B cell (primary cell): Measurements from ENCODE around the gene SLC9A3. TPM values are rescaled to one million over a fixed set of nuclear protein-coding genes. Genes with fewer than 3 reads are reported as not detected.

Experiments
- ATAC-seq: fragments of 200-7000 bp; cut with Tn5 transposase; one replicate; pipeline ENCODE4 v1.10.0; 2021; ENCODE audit warnings: low read depth, mild to moderate bottlenecking, moderate number of reproducible peaks, moderate library complexity
- CTCF ChIA-PET: fragments of 350-600 bp; sonication (Branson Sonifier 250); formaldehyde crosslinking; loops from one replicate; lab custom pipeline; 2021; ENCODE audit warnings: antibody characterized with exemption, inconsistent platforms; lab: Charles Lee
- POLR2A ChIA-PET: fragments of 350-600 bp; sonication (Branson Sonifier 250); formaldehyde crosslinking; loops from one replicate; lab custom pipeline; 2021; ENCODE audit warnings: antibody characterized with exemption; lab: Charles Lee
- DNase-seq: peaks from one replicate; pipeline ENCODE4 v3.0.0; 2013
- H2AFZ ChIP-seq: 2 replicates; pipeline ENCODE4 v1.6.1; 2012; ENCODE audit warnings: mild to moderate bottlenecking, low read depth, low read length; ENCODE audit not compliant: insufficient read depth, poor library complexity, severe bottlenecking
- H3K27ac ChIP-seq, 2 donors: 1 replicate in 1 of 2; 2 replicates in 1 of 2; pipeline ENCODE4 v1.5.1; 2012 to 2013; ENCODE audit warnings: low read length in 2 of 2, mild to moderate bottlenecking in 2 of 2, moderate library complexity in 1 of 2
- H3K27me3 ChIP-seq, 4 experiments: fragments of 200-600 bp in 1 of 4; sonication (generic) in 1 of 4; replicated peaks in 1 of 4; 1 replicate in 2 of 4; 2 replicates in 2 of 4; pipeline versions ENCODE4 v1.6.1 to v1.7.0; 2013 to 2016; ENCODE audit warnings: low read length in 3 of 4, mild to moderate bottlenecking in 2 of 4, mixed read lengths in 1 of 4, moderate library complexity in 1 of 4; ENCODE audit not compliant: insufficient read depth in 4 of 4, control insufficient read depth in 3 of 4; ENCODE audit errors: control extremely low read depth in 1 of 4
- H3K36me3 ChIP-seq, 2 experiments: replicated peaks in 1 of 2; 1 replicate in 1 of 2; 2 replicates in 1 of 2; pipeline versions ENCODE4 v1.6.1 to v1.7.1; 2013; ENCODE audit warnings: low read length in 1 of 2; ENCODE audit not compliant: insufficient read depth in 2 of 2, control insufficient read depth in 1 of 2; ENCODE audit errors: control extremely low read depth in 1 of 2, extremely low read depth in 1 of 2
- H3K4me1 ChIP-seq, 2 donors: fragments of 200-600 bp in 1 of 2; sonication (generic) in 1 of 2; 1 replicate in 1 of 2; 2 replicates in 1 of 2; pipeline versions ENCODE4 v1.5.1 to v1.6.1; 2013 to 2017; ENCODE audit warnings: low read length in 2 of 2; ENCODE audit not compliant: control insufficient read depth in 2 of 2, insufficient read depth in 2 of 2
- H3K4me2 ChIP-seq: replicated peaks from 2 replicates; pipeline ENCODE3; 2012; ENCODE audit warnings: mild to moderate bottlenecking, low read depth, low read length; ENCODE audit not compliant: poor library complexity, severe bottlenecking
- H3K4me3 ChIP-seq, 5 experiments: fragments of 200-600 bp in 1 of 5; sonication (generic) in 1 of 5; 1 replicate in 3 of 5; 2 replicates in 2 of 5; pipeline versions ENCODE4 v1.5.1 to v1.7.0; 2011 to 2016; ENCODE audit warnings: low read length in 4 of 5, mild to moderate bottlenecking in 4 of 5, low read depth in 2 of 5, control low read depth in 1 of 5, moderate library complexity in 1 of 5; ENCODE audit not compliant: insufficient read depth in 1 of 5; ENCODE audit errors: control extremely low read depth in 1 of 5, extremely low read depth in 1 of 5
- H3K79me2 ChIP-seq: fragments of 200-600 bp; sonication (generic); one replicate; pipeline ENCODE4 v1.6.0; 2016; ENCODE audit warnings: low read length; ENCODE audit not compliant: control insufficient read depth, insufficient read depth
- H3K9ac ChIP-seq: fragments of 200-600 bp; sonication (generic); 2 replicates; pipeline ENCODE4 v1.6.1; 2017; ENCODE audit warnings: mild to moderate bottlenecking, low read length, moderate library complexity
- H3K9me3 ChIP-seq, 3 donors: one replicate each; pipeline versions ENCODE4 v1.6.1 to v1.7.1; 2013; ENCODE audit warnings: low read length in 2 of 3; ENCODE audit not compliant: control insufficient read depth in 2 of 3, insufficient read depth in 1 of 3; ENCODE audit errors: control extremely low read depth in 1 of 3
- H4K20me1 ChIP-seq: 2 replicates; pipeline ENCODE4 v1.6.0; 2012; ENCODE audit warnings: mild to moderate bottlenecking, low read length; ENCODE audit not compliant: insufficient read depth, control insufficient read depth, poor library complexity, severe bottlenecking
- H3K27ac Mint-ChIP-seq: one replicate; pipeline ENCODE4 v1.8.0; 2021; ENCODE audit warnings: mixed read lengths
- H3K27me3 Mint-ChIP-seq: one replicate; pipeline ENCODE4 v1.8.0; 2021; ENCODE audit warnings: mixed read lengths
- H3K4me1 Mint-ChIP-seq: one replicate; pipeline ENCODE4 v1.8.0; 2021; ENCODE audit warnings: mixed read lengths
- H3K4me3 Mint-ChIP-seq: one replicate; pipeline ENCODE4 v1.8.0; 2021; ENCODE audit warnings: mixed read lengths
- H3K9me3 Mint-ChIP-seq: one replicate; pipeline ENCODE4 v1.8.0; 2022; ENCODE audit warnings: mixed read lengths; ENCODE audit not compliant: insufficient read depth
- EZH2 ChIP-seq: IDR thresholded peaks from 2 replicates; pipeline ENCODE4 v1.6.1; 2012; ENCODE audit warnings: borderline replicate concordance, low read depth, mild to moderate bottlenecking, moderate library complexity, low read length; ENCODE audit not compliant: insufficient read depth, poor library complexity, severe bottlenecking
- WGBS: methylation state at CpG from one replicate; pipeline ENCODE4 v1.1.5; 2013; ENCODE audit warnings: missing lambda C conversion rate; ENCODE audit not compliant: insufficient coverage; 5-methylcytosine and 5-hydroxymethylcytosine counted together
- intact Hi-C: fragments of 100-400 bp; cut with micrococcal nuclease; formaldehyde crosslinking; loops from one replicate; pipeline ENCODE4 v1.10.0; 2022
- polyA plus RNA-seq: library from polyadenylated mRNA; depleted of rRNA; stranded (reverse); fragments of >200 nt; gene quantifications from 2 replicates; pipeline ENCODE4 v1.2.3, GENCODE V29; 2012
- total RNA-seq, 2 donors: library from RNA; stranded (reverse); fragments of 120-200 nt in 1 of 2; gene quantifications; 1 replicate in 1 of 2; 2 replicates in 1 of 2; pipeline versions ENCODE4 v1.2.3 to v1.2.4, GENCODE V29; 2013 to 2022
- TF ChIP-seq, protein P1 (sequence below): fragments of 200-600 bp; IDR thresholded peaks from one replicate; pipeline ENCODE4 v1.8.0; 2022; ENCODE audit warnings: antibody characterized with exemption, mild to moderate bottlenecking

SLC9A3 gene
- total and polyA plus RNA-seq, 2 donors (not counting 1 experiment from before 2014, with no cell fraction given): 0.84 to 2.0 TPM

DNA sequence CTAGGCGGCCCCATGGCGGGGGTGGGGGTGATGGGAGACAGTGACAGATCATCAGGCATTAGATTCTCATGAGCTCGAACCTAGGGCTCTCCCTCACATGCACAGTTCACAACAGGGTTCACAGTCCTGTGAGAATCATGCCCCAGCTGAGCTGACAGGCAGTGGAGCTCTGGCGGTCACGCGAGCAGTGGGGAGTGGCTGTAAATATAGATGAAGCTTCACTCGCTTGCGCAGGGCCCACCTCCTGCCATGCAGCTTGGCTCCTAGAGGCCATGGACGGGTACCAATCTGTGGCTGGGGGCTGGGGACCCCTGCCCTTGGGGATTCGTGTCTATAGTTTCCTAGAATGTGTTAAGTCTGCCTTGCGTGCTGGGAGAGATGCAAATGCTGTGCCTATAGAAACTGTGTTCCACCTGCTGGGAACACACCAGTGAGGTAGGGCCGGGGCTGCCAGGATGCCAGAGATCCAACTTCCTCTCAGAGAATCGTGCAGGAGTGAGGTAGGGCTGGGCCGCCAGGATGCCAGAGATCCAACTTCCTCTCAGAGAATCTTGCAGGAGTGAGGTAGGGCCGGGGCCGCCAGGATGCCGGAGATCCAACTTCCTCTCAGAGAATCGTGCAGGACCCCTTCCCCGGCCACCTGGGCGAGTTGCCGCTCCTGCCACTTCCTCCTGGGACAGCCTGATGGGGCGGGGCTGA is 95.3 kb downstream of the SLC9A3 start:
- Histone ChIP-seq H2AFZ (no peak overlapping the region), H3K27me3 (peaks cover 0 to 3% (median 1%) of the 10 kb centered on the region in 4 experiments), H3K36me3 (no peaks in the 10 kb centered on the region), H3K79me2 (no peaks in the 10 kb centered on the region), H4K20me1 (no peaks in the 10 kb centered on the region), H3K27ac (no peak overlapping the region), H3K9me3 (peaks cover 0 to 3% (median 0%) of the 10 kb centered on the region in 3 donors), H3K9ac (no peak overlapping the region), H3K4me1 (peaks cover 5 to 12% of the 10 kb centered on the region in 2 donors), H3K4me3 (no peak overlapping the region), H3K4me2 (no peak overlapping the region)
- H3K4me3 Mint-ChIP-seq: no peak overlapping the region
- ATAC-seq (no peak), DNase-seq (no peak)
- intact Hi-C loops: no loop called here
- ChIA-PET CTCF (interaction anchor here (1.0 to 5.1 kb wide), 4 partner anchors 13 to 240 kb away, joined by 3 to 41 read pairs (median 4); no protein-coding TSS in a partner anchor), POLR2A (no interaction called here)
- H3K9me3 Mint-ChIP-seq: no peaks in the 10 kb centered on the region
- 85% methylated on average over 18 of the region's 22 CpGs for WGBS
- H3K27ac Mint-ChIP-seq: no peak overlapping the region
- H3K4me1 Mint-ChIP-seq: peaks cover 11% of the 10 kb centered on the region
- peaks cover 9% of the 10 kb centered on the region for H3K27me3 Mint-ChIP-seq
- TF ChIP-seq, protein P1, sequence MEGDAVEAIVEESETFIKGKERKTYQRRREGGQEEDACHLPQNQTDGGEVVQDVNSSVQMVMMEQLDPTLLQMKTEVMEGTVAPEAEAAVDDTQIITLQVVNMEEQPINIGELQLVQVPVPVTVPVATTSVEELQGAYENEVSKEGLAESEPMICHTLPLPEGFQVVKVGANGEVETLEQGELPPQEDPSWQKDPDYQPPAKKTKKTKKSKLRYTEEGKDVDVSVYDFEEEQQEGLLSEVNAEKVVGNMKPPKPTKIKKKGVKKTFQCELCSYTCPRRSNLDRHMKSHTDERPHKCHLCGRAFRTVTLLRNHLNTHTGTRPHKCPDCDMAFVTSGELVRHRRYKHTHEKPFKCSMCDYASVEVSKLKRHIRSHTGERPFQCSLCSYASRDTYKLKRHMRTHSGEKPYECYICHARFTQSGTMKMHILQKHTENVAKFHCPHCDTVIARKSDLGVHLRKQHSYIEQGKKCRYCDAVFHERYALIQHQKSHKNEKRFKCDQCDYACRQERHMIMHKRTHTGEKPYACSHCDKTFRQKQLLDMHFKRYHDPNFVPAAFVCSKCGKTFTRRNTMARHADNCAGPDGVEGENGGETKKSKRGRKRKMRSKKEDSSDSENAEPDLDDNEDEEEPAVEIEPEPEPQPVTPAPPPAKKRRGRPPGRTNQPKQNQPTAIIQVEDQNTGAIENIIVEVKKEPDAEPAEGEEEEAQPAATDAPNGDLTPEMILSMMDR: no peak
- no peak for TF ChIP-seq EZH2

DNA sequence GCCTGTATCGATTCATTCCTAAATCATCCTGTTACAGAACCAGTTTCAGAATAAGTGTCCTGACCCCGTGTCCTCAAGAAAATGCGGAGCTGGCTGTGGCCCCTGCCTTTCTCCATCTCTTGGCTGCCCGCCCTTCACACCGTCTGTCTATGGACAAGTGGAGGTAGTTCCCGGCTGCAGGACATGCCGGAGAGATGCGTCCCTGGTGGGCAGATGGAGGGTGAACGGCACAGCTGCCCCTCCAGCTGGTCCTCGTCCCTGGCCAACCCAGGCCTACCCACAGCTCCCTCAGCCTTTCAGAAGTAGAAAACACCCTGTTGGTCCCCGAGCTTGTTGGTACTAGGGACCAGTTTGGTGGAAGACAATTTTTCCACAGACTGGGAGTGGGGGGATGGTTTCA is 96.0 kb downstream of the SLC9A3 start:
- no peak overlapping the region for H3K27ac ChIP-seq
- 96% methylated on average over 9 of the region's 11 CpGs for WGBS
- H3K27me3 ChIP-seq: peaks cover 0 to 3% (median 1%) of the 10 kb centered on the region in 4 experiments
- no peaks in the 10 kb centered on the region for H3K36me3 ChIP-seq
- H3K4me3 Mint-ChIP-seq: no peak overlapping the region
- H3K27me3 Mint-ChIP-seq: peaks cover 9% of the 10 kb centered on the region
- TF ChIP-seq, protein P1: no peak
- no peak for TF ChIP-seq EZH2
- peaks cover 14% of the 10 kb centered on the region for H3K4me1 Mint-ChIP-seq
- H3K9me3 ChIP-seq: peaks cover 0 to 3% (median 0%) of the 10 kb centered on the region in 3 donors
- ATAC-seq (no peak), DNase-seq (no peak)
- POLR2A ChIA-PET: no interaction called here
- H4K20me1 ChIP-seq: no peaks in the 10 kb centered on the region
- H3K9ac ChIP-seq: no peak overlapping the region
- no peak overlapping the region for H3K4me3 ChIP-seq
- H3K4me1 ChIP-seq: peaks cover 5 to 12% of the 10 kb centered on the region in 2 donors
- H3K4me2 ChIP-seq: no peak overlapping the region
- H3K79me2 ChIP-seq: no peaks in the 10 kb centered on the region
- no peak overlapping the region for H2AFZ ChIP-seq
- H3K9me3 Mint-ChIP-seq: no peaks in the 10 kb centered on the region
- CTCF ChIA-PET: interaction anchor here (1.0 to 5.1 kb wide), 4 partner anchors 13 to 240 kb away, joined by 3 to 41 read pairs (median 4); no protein-coding TSS in a partner anchor
- no peak overlapping the region for H3K27ac Mint-ChIP-seq
- intact Hi-C loops: no loop called here
